Stimulated activated CD4-positive, alpha-beta T cell treated with anti-CD3 and anti-CD28 coated beads, Interleukin-12 subunit alpha, Interleukin-12 subunit beta, amount 100 ng/mL, for 48 hours (primary cell): ENCODE measurements around the gene CABS1.

ENCODE experiments used
- DNase-seq, 3 donors: peaks; one replicate each; pipeline ENCODE4 v3.0.0-alpha.2; 2020; ENCODE audit warnings: low read depth in 2 of 3, low spot score in 1 of 3

The CABS1 gene

GRCh38 chr4:70334681-70335080 is at the start of gene CABS1:
CABS1 (plus strand) TSS chr4:70334981; CDS start chr4:70335040, 59 bp downstream.
- DNase-seq, result no peak

- DNase-seq, result no peak
Observed at GRCh38 chr4:70288651-70289050, 46.1 kb upstream of the CABS1 start.

GRCh38 chr4:70291341-70291740 is 43.4 kb upstream of the CABS1 start:
- no peak for DNase-seq

GRCh38 chr4:70297576-70297975 is 37.2 kb upstream of the CABS1 start:
- DNase-seq, result no peak

GRCh38 chr4:70298051-70298450 is 36.7 kb upstream of the CABS1 start:
- DNase-seq, result no peak

- no peak for DNase-seq
Observed at GRCh38 chr4:70299643-70300042, 35.1 kb upstream of the CABS1 start.

GRCh38 chr4:70300215-70300614 is 34.6 kb upstream of the CABS1 start:
- no peak for DNase-seq

GRCh38 chr4:70303090-70303489 is 31.7 kb upstream of the CABS1 start:
- no peak for DNase-seq

- no peak for DNase-seq
Observed at GRCh38 chr4:70305601-70306000, 29.2 kb upstream of the CABS1 start.

GRCh38 chr4:70306076-70306475 is 28.7 kb upstream of the CABS1 start:
- no peak for DNase-seq

- DNase-seq, result no peak
Observed at GRCh38 chr4:70313736-70314135, 21.0 kb upstream of the CABS1 start.

GRCh38 chr4:70315928-70316327 is 18.9 kb upstream of the CABS1 start:
- DNase-seq, result no peak

- no peak for DNase-seq
Observed at GRCh38 chr4:70326052-70326451, 8.7 kb upstream of the CABS1 start.

GRCh38 chr4:70336043-70336442 is 1.3 kb downstream of the CABS1 start:
- no peak for DNase-seq

- no peak for DNase-seq
Observed at GRCh38 chr4:70337886-70338420, 3.2 kb downstream of the CABS1 start.

- no peak for DNase-seq
Observed at GRCh38 chr4:70356185-70356584, 21.4 kb downstream of the CABS1 start.

- no peak for DNase-seq
Observed at GRCh38 chr4:70359115-70359661, 24.4 kb downstream of the CABS1 start.

GRCh38 chr4:70360460-70360859 is 25.7 kb downstream of the CABS1 start, which contains the start of gene SMR3A:
SMR3A (plus strand) TSS chr4:70360760; CDS start chr4:70362116, 1,356 bp downstream.
- no peak for DNase-seq

- no peak for DNase-seq
Observed at GRCh38 chr4:70364002-70364401, 29.2 kb downstream of the CABS1 start.

GRCh38 chr4:70365479-70365878 is 30.7 kb downstream of the CABS1 start:
- no peak for DNase-seq

GRCh38 chr4:70367813-70368212 is 33.0 kb downstream of the CABS1 start:
- DNase-seq, result no peak

- no peak for DNase-seq
Observed at GRCh38 chr4:70371987-70372386, 37.2 kb downstream of the CABS1 start.

- DNase-seq, result no peak
Observed at GRCh38 chr4:70372760-70373159, 38.0 kb downstream of the CABS1 start.
